ENCODE data around the gene NAT10. TPM values are rescaled to one million over a fixed set of nuclear protein-coding genes. Genes with fewer than 3 reads are reported as not detected.

Gene NAT10
- total RNA-seq, 4 donors from 2014 or later = 19.9 to 27.2 (median 20.6) TPM

GRCh38 chr11:34151166-34151565, 45.7 kb downstream of the NAT10 start:
- no peaks in the 10 kb centered on the region for H3K27me3 ChIP-seq
- no peak overlapping the region for H3K4me3 ChIP-seq
- WGBS = 100% methylated on average over 2 of the region's 5 CpGs
- no peak overlapping the region for H3K27ac ChIP-seq (replicated peaks in 1 of 4)
- intact Hi-C loops (cut with DNase I) = no loop called here
- H3K9me3 ChIP-seq = no peaks in the 10 kb centered on the region
- no peak for DNase-seq (ENCODE audit: extremely low spot score)
- TF ChIP-seq POLR2A (IDR thresholded peaks at IDR 0.05; ENCODE audit: low read depth) (no peak), POLR2AphosphoS5 (IDR thresholded peaks at IDR 0.05) (no peak), EP300 (IDR thresholded peaks at IDR 0.05) (no peak)
- TF ChIP-seq, protein P1, sequence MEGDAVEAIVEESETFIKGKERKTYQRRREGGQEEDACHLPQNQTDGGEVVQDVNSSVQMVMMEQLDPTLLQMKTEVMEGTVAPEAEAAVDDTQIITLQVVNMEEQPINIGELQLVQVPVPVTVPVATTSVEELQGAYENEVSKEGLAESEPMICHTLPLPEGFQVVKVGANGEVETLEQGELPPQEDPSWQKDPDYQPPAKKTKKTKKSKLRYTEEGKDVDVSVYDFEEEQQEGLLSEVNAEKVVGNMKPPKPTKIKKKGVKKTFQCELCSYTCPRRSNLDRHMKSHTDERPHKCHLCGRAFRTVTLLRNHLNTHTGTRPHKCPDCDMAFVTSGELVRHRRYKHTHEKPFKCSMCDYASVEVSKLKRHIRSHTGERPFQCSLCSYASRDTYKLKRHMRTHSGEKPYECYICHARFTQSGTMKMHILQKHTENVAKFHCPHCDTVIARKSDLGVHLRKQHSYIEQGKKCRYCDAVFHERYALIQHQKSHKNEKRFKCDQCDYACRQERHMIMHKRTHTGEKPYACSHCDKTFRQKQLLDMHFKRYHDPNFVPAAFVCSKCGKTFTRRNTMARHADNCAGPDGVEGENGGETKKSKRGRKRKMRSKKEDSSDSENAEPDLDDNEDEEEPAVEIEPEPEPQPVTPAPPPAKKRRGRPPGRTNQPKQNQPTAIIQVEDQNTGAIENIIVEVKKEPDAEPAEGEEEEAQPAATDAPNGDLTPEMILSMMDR (IDR thresholded peaks at IDR 0.05) = no peak
- peaks cover 0 to 24% (median 22%) of the 10 kb centered on the region in 4 donors for H3K4me1 ChIP-seq
- peaks cover 13 to 92% (median 72%) of the 10 kb centered on the region in 4 donors for H3K36me3 ChIP-seq

GRCh38 chr11:34151916-34152845, 46.8 kb downstream of the NAT10 start:
- TF ChIP-seq POLR2AphosphoS5 (IDR thresholded peaks at IDR 0.05) (no peak), POLR2A (IDR thresholded peaks at IDR 0.05; ENCODE audit: low read depth) (no peak), EP300 (IDR thresholded peaks at IDR 0.05) (no peak)
- TF ChIP-seq, protein P1 (IDR thresholded peaks at IDR 0.05) = no peak
- DNase-seq (ENCODE audit: extremely low spot score) = no peak
- Histone ChIP-seq H3K27ac (replicated peaks in 1 of 4) (no peak overlapping the region), H3K36me3 (peaks cover 3 to 82% (median 62%) of the 10 kb centered on the region in 4 donors), H3K9me3 (no peaks in the 10 kb centered on the region), H3K27me3 (no peaks in the 10 kb centered on the region), H3K4me1 (peaks cover 0 to 28% (median 25%) of the 10 kb centered on the region in 4 donors), H3K4me3 (no peak overlapping the region)
- intact Hi-C loops (cut with DNase I) = no loop called here
- 89% methylated on average over 6 of the region's 18 CpGs for WGBS

DNA sequence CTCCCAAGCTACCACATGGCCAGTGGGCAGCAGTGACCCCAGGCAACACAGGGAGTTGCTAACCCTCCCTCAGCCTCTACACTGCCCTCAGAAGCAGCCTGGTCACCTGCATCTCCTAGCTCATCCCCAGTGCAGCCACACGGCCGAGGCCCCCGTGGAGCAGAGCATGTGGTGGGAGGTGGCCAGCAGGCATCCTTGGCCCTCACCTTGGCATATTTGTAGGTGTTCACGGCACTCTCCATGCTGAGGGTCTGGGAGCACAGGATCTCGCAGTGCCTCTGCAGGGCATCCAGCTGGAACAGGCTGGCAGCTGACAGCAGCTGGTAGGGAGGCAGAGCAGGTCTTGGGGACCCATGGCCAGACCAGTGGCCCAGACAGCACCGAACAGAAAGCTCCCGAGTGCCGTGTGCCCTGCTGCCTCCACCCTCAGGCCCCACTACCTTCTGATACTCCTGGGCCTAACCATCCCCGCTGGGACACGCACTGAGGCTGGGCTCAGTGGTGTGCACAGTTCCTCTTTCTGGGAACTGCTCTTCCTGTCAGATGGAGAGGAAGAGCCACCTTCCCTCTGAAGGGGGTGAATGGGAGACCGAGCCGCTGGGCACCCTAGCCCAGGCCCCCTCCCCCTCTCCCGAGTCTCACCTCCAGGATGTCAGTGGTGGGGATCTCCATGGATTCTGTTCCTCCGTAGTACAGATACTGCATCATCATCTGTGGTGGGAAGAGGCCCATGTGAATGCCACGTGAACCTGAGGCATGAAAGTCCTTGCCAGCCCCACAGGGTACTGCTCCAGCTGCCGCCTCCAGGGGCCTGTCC, 48.8 kb downstream of the NAT10 start:
- Histone ChIP-seq H3K27ac (replicated peaks in 1 of 4) (peak overlapping the region; percentile 64 to 78 (median 74)), H3K27me3 (no peaks in the 10 kb centered on the region), H3K9me3 (no peaks in the 10 kb centered on the region), H3K36me3 (peaks cover 0 to 71% (median 46%) of the 10 kb centered on the region in 4 donors), H3K4me1 (peaks cover 0 to 35% (median 28%) of the 10 kb centered on the region in 4 donors), H3K4me3 (no peak overlapping the region)
- 83% methylated on average over 7 of the region's 16 CpGs for WGBS
- TF ChIP-seq POLR2A (IDR thresholded peaks at IDR 0.05; ENCODE audit: low read depth) = no peak
- TF ChIP-seq EP300 (IDR thresholded peaks at IDR 0.05) = no peak
- no peak for TF ChIP-seq POLR2AphosphoS5 (IDR thresholded peaks at IDR 0.05)
- intact Hi-C loops (cut with DNase I) = no loop called here
- no peak for DNase-seq (ENCODE audit: extremely low spot score)

DNA sequence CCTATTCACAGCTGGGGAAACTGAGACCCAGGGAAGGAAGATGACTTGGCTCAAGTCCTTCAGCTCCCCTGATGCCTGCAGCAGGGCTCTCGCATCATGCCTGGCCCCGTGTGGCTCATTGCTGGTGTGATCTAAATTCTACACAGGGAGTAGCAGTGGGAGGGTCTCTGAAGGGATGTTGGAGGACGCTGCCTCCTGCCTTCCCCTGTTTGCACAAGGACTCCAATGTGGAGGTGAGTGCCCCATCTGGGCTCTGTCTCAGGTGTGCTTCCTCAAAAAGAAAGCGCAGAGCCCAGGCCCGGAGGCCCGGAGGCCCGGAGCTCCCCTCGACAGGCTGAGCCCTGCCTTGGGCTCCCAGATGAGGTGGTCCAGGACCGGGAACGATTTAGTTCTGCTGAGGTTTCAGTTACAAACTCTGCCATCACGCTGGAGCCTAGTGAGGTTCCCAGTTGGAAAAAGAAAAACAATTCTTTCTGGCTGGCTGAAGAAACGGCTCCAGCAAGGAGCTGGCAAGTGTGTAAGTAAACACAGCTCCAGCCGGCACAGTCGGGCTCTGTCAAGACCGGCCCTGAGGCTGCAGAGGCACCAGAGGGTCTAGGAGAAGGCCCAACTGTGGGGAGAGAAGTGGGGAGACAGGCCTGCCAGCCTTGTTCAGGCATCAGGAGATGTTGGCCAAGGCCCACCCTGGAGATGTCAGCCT, 49.8 kb downstream of the NAT10 start:
- Histone ChIP-seq H3K27ac (replicated peaks in 1 of 4) (peak overlapping the region; percentile 64 to 78 (median 74)), H3K36me3 (peaks cover 0 to 62% (median 43%) of the 10 kb centered on the region in 4 donors), H3K4me3 (no peak overlapping the region), H3K9me3 (no peaks in the 10 kb centered on the region), H3K4me1 (peaks cover 0 to 35% (median 28%) of the 10 kb centered on the region in 4 donors), H3K27me3 (no peaks in the 10 kb centered on the region)
- TF ChIP-seq POLR2A (IDR thresholded peaks at IDR 0.05; ENCODE audit: low read depth) (no peak), EP300 (IDR thresholded peaks at IDR 0.05) (no peak), POLR2AphosphoS5 (IDR thresholded peaks at IDR 0.05) (no peak)
- TF ChIP-seq, protein P1 (IDR thresholded peaks at IDR 0.05) = no peak
- WGBS = 62% methylated on average over 11 of the region's 15 CpGs
- intact Hi-C loops (cut with DNase I) = no loop called here
- no peak for DNase-seq (ENCODE audit: extremely low spot score)

Measured in esophagus muscularis mucosa (tissue), 4 donors.